GM19023 (cell line): ENCODE data around the gene NHP2.
"Not testable (repeated sequence)": the region's sequence is repeated elsewhere in the genome, so short reads cannot be mapped to it uniquely, and the experiment has no call there.

Experiments
- ATAC-seq: cut with Tn5 transposase; IDR thresholded peaks from one replicate; pipeline ENCODE4 v1.9.1; 2021; ENCODE audit warnings: mild to moderate bottlenecking, moderate library complexity; ENCODE audit not compliant: unreplicated experiment

NHP2 gene

GRCh38 chr5:178136990-178137389, 16.7 kb downstream of the NHP2 start:
- no peak for ATAC-seq

DNA sequence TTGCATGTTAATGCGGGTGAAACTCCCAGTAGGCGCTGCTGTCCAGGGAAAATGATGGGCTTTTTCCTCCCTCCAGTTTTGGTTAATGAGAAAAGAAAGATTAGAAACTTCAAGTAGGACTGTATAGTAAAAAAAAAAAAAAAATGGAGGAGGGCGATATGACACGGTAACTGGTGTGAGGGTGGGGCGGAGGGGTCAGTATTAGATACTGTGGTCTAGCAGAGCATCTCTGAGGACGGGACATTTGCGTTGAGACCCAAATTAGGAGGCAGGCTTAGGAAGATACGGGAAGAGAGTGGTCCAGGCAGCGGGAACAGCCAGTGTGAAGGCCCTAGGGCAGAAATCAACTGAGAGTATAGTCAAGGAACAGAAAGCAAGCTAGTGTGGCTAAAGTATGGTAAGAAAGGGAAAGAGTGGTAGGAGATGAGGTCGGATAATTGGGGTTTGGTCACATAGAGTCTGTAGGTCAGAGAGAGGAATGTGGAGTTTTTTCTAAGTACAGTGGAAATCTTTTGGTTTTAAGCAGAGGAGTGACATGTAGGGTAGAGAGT, 22.2 kb downstream of the NHP2 start:
- ATAC-seq = no peak

DNA sequence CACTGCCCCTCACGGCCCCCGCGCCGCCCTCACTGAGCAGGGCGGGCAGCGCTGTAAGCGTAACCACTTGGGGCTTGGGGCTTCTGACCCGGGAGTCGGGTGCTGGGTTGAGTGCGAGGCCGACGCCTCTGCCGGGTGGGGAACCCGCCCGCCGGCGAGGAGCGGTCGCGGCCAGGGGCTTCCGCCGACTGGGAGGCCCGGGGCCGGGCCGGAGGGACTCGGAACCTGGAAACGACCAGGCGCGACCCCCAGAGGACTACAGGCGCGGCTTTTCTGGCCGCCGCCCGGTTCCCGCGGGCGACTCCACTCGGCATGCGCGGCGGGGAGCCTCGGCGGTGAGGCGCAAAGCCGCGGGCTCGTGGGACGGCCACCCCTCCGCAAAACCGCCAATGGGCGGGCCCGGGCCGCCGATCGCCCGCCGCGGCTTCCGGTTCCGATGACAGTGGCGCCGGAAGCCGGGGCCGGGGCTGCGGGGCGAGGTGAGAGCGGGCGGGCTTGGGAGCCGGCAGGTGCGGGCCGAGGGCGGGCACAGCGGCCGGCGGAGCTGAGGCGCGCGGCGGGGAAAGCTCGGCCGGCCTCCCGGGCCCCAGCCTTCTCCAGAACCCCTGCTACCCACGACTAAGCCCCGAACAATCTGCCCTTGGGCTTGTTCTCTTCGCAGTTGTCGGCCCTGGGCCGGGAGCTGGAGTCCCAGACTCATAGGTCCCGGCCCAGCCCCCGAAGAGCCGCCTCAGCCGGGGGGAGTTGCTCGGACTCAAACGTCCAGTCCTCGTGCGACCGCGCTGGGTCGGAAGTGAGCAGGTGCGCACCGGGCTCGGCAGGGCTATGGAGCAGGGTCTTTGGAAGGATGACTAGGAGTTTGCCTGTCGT, 22.9 kb downstream of the NHP2 start, which contains the start of gene RMND5B:
RMND5B (plus strand) TSS at position 439 of the 870 bp plus-strand sequence. CDS start 7,106 bp downstream, outside the sequence.
- ATAC-seq = peak; percentile 89

- ATAC-seq = not testable (repeated sequence)
Measured at GRCh38 chr5:178130234-178130575, 23.5 kb downstream of the NHP2 start.

DNA sequence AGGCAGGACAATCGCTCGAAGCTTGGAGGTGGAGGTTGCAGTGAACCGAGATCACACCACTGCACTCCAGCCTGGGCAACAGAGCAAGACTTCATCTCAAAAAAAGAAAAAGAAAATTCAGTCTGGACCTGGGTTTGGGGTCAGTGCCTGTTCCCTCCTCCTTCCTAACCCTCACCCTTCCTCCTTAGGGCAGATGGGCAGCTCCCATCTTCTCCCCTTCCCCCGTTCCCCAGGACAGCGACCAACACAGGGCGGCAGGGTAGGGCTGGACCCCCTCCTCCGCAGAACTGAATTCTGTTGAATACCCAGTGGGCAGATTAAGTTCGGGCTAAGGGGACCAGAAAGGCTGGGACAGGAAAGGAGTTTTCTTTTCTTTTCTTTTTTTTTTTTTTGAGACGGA, 24.4 kb downstream of the NHP2 start:
- ATAC-seq = no peak

DNA sequence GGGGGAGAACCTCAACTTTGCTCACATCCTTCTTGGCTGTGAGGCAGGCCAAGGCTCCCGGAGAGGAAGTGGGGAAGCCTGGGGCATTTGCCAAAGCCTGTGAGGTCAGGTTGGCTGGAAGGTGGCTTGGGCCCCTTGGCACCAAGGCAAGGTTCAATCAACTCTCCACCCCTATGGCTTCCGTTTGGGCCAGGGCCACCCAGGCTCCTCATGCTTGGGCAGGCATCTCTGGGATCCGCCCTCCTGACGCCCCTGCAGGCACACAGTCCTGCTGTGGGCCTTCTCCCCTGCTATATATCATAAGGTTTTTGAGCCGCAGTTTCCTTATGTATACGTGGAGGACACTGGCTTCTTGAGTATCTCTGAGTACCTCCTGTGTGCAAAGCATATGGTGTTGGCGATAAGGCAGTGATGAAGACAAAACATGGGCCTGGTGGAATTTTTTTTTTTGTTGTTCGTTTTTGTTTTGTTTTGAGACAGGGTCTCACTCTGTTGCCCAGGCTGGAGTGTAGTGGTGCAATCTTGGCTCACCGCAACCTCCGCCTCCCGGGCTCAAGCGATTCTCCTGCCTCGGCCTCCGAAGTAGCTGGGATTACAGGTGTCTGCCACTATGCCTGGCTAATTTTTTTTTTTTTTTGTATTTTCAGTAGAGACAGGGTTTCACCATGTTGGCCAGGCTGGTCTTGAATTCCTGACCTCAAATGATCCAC, 26.2 kb downstream of the NHP2 start:
- ATAC-seq = not testable (repeated sequence)

GRCh38 chr5:178126556-178126955, 27.1 kb downstream of the NHP2 start:
- ATAC-seq = no peak

DNA sequence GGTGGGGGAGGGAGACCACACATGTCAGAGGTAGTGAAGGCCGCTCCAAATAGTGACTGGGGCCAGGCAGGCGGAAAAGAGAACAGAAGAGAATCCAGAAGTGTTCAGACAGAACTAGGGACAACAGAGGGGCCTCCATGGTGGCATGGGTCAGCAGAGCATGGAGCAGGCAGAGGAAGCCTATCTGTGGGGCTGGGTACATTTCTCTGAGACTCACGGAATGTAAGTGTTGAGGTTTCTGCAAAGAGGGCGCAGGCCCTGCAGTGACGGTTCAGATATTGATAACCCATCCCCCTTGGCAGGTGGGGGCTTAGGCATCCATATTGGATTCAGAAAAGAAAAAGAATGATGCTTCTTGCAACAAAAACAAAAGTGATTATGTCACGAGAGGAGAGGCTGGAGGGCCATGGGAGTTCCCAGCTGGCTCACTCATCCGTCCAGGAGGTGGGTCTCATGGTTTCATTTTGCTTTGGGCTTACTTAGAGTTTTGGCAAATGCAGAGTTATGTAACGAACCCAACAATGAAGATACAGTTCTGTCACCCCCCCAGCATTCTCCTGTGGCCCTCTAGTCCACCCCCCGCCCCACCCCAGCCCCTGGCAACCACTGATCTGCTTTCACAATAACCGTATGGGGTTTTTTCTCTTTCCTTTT, 28.3 kb downstream of the NHP2 start:
- no peak for ATAC-seq

DNA sequence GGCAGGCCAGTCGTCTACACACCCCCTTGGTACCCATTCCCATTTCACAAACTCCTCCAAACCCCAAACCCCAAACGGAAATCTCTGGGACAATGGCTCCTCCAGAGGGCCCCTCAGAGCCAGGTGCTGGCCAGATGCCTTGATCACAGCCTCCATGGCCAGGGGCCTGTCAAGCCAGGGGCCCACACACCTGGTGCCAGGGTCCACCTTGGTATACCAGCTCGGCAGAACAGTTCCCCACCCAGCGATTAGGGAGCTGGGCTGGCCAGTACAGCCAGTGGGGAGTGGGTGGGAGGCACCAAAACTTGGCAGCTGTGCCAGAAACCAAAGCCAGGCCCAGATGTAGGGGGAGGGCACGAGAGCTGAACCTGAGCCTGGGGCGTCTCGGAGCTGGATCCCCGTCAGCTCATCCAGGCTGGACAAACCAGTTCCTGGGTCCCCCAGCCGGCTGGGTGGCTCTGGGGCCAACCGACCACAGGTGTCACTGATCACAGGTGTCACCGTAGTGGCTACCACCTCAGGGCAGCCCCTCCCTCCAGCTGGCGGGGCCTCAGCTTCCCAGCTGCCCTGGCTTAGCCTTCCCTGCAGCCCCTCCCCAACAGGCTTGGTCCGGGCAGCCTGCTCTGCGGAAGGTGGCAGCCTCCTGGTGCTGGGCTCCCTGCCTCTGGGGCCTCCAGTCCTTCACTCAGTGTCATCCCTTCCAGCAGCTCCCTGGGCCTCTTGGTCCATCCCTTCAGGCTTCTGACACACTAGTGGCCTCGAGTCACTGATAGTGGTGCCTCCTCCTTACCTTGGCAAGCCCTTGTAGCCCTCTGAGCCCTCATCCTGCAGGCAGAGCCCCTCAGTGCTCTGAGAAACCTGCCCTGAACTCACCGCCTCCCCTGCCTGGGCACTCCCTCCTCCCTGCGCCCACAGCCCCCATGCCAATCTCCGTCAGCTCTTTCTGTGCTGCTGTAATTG, 29.4 kb downstream of the NHP2 start:
- ATAC-seq = no peak

DNA sequence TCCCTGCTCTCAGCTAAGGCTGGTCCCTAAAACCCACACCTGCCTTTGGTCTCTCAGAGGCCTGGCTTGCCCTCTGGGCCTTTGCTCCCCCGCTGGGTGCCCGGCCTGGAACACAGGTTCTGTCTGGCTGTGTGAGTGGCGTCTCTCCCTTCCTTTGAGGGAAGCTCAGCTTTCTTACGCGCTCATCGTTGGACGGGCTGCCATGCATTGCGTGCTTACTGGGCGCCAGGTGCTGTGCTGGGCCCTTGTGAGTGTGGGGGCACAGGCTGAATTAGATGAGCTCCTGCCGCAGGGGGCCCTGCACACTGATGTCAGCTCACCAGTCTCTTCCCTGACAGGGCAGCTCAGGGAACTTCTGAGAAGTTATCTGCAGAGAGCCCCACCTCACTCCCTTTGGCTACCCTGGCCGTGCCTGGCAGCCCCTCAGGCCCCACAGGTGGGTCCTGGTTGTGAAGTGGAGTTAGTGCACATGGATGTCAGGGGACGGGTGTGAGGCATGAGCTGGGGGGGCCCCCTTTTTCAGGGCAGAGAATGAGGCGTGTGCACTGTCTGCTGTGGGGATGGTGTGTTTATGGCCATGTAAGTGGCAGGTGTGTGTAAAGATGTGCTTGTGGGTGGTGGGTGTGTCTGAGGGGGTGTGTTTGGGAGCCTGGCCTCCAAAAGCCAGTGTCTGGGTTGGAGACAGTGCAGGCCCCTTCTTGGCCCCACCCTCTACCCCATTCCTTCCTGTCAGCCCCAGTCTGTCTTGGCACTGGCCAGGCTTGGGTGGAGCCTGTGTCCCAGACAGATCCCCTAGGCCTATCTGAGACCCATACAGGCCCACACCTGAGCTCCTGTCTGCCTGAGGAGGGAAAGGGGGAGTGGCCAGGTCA, 30.4 kb downstream of the NHP2 start:
- ATAC-seq = no peak

DNA sequence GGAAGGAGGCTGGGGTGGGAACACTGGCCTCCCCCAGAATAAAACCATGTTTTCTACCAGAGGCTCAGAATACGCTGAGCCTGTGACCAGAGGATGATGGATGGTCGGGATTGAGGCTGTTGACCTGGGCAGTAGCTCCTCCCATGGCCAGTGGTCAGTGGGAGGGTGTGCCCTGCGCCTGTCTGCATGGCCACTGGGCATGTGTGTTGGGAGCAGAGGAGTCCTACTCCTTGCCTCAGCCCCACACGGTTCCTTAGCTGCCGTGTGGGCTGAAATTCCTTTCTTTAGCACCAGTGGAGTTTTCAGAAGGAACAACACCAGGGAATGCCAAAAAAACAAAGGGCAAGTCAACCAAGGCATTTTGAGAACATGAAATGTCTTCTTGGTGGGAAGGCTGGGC, 31.3 kb downstream of the NHP2 start:
- no peak for ATAC-seq

GRCh38 chr5:178121391-178122276, 32.1 kb downstream of the NHP2 start:
- no peak for ATAC-seq

DNA sequence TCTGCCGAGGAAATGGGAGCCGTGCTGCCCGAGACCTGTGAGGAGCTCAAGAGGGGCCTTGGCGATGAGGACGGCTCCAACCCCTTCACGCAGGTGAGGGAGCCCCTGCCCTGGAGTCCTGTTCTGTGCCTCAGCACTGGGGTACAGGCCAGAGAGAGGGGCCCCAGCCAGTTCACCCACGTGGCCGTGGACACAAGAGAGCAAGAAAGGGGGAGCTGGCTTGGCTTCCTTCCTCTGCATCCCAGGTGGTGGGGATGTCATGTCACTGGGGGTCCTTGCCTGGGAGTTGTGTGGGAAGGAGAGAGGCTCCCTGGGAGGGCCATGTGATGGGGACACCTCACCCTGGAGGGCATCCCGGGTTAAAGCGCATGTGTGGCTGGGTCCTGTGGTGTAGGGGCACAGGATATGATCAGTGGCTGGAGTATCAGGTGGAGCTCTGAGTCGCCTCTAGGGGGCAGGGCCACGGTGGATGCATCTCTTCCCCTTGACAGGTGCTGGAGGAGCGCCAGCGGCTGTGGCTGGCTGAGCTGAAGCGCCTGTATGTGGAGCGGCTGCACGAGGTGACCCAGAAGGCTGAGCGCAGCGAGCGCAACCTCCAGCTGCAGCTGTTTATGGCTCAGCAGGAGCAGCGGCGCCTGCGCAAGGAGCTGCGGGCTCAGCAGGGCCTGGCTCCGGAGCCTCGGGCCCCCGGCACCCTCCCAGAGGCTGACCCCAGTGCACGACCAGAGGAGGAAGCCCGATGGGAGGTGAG, 32.9 kb downstream of the NHP2 start:
- ATAC-seq = peak; percentile 81

- no peak for ATAC-seq
Measured at GRCh38 chr5:178119915-178120606, 33.6 kb downstream of the NHP2 start.

- ATAC-seq = no peak
Measured at GRCh38 chr5:178117923-178118701, 35.6 kb downstream of the NHP2 start.
